Umbilical cord (tissue), 2 donors: ENCODE measurements around the gene TNFRSF12A. TPM values are rescaled to one million over a fixed set of nuclear protein-coding genes. Genes with fewer than 3 reads are reported as not detected.
A peak's percentile ranks its signal among the peaks of the same experiment; 100 is the strongest.

Experiments
- DNase-seq: peaks from one replicate; pipeline ENCODE4 v3.0.0-alpha.2; 2015; ENCODE audit warnings: low spot score
- total RNA-seq: library from RNA; depleted of rRNA; stranded (reverse); fragments of >200 nt; gene quantifications from one replicate; pipeline ENCODE4 v1.2.3, GENCODE V29; 2014; ENCODE audit warnings: low replicate concordance; ENCODE audit not compliant: insufficient read depth

Gene TNFRSF12A
- total RNA-seq, 1 donor from 2014 or later, result 150 TPM

GRCh38 chr16:2985893-2986355, 34.2 kb upstream of the TNFRSF12A start:
- DNase-seq, result no peak

- DNase-seq, result no peak
Measured at GRCh38 chr16:2986623-2987188, 33.5 kb upstream of the TNFRSF12A start.

- DNase-seq, result no peak
Measured at GRCh38 chr16:2987286-2987685, 32.9 kb upstream of the TNFRSF12A start.

GRCh38 chr16:2987833-2988232, 32.3 kb upstream of the TNFRSF12A start:
- DNase-seq, result peak; percentile 82

- DNase-seq, result no peak
Measured at GRCh38 chr16:2988590-2989099, 31.5 kb upstream of the TNFRSF12A start.

- DNase-seq, result no peak
Measured at GRCh38 chr16:2990891-2991290, 29.3 kb upstream of the TNFRSF12A start.

- no peak for DNase-seq
Measured at GRCh38 chr16:2991566-2992261, 28.5 kb upstream of the TNFRSF12A start.

GRCh38 chr16:2992383-2993081, 27.6 kb upstream of the TNFRSF12A start:
- DNase-seq, result no peak

- DNase-seq, result no peak
Measured at GRCh38 chr16:2996298-2996697, 23.9 kb upstream of the TNFRSF12A start.

GRCh38 chr16:2999929-3000328, 20.2 kb upstream of the TNFRSF12A start:
- no peak for DNase-seq

- DNase-seq, result no peak
Measured at GRCh38 chr16:3000540-3000939, 19.6 kb upstream of the TNFRSF12A start.

GRCh38 chr16:3001316-3001715, 18.9 kb upstream of the TNFRSF12A start:
- DNase-seq, result no peak

GRCh38 chr16:3003582-3004270, 16.4 kb upstream of the TNFRSF12A start:
- peak; percentile 99 for DNase-seq

- no peak for DNase-seq
Measured at GRCh38 chr16:3004319-3004718, 15.8 kb upstream of the TNFRSF12A start.

GRCh38 chr16:3004781-3005284, 15.3 kb upstream of the TNFRSF12A start:
- no peak for DNase-seq

- DNase-seq, result no peak
Measured at GRCh38 chr16:3007059-3007956, 12.9 kb upstream of the TNFRSF12A start.

- DNase-seq, result no peak
Measured at GRCh38 chr16:3007957-3008689, 12.0 kb upstream of the TNFRSF12A start.

GRCh38 chr16:3008690-3009037, 11.5 kb upstream of the TNFRSF12A start:
- DNase-seq, result no peak

- peak; percentile 80 for DNase-seq
Measured at GRCh38 chr16:3009568-3010390, 10.4 kb upstream of the TNFRSF12A start.
